Spleen (tissue), 11 donors: ENCODE results near the gene BTAF1. TPM values are rescaled to one million over a fixed set of nuclear protein-coding genes. Genes with fewer than 3 reads are reported as not detected.

Experiments
- DNase-seq: peaks from one replicate; pipeline ENCODE4 v3.0.0-alpha.2; 2020
- H3K27ac ChIP-seq, 8 donors: fragments of 200-600 bp; sonication (generic) in 7 of 8; 1 replicate in 4 of 8; 2 replicates in 4 of 8; pipeline versions ENCODE4 v1.5.0 to v1.8.0; 2016 to 2021; ENCODE audit warnings: inconsistent platforms in 4 of 8, mild to moderate bottlenecking in 4 of 8, moderate library complexity in 1 of 8
- H3K27me3 ChIP-seq, 7 donors: fragments of 200-600 bp; sonication (generic) in 6 of 7; replicated peaks in 1 of 7; 1 replicate in 4 of 7; 2 replicates in 3 of 7; pipeline versions ENCODE4 v1.5.0 to v1.8.0; 2016 to 2021; ENCODE audit warnings: inconsistent platforms in 3 of 7, mild to moderate bottlenecking in 1 of 7
- H3K36me3 ChIP-seq, 6 donors: fragments of 200-600 bp; sonication (generic) in 5 of 6; 1 replicate in 4 of 6; 2 replicates in 2 of 6; pipeline versions ENCODE4 v1.5.0 to v1.8.0; 2016 to 2021; ENCODE audit warnings: inconsistent platforms in 2 of 6
- H3K4me1 ChIP-seq, 6 donors: fragments of 200-600 bp; sonication (generic) in 5 of 6; 1 replicate in 3 of 6; 2 replicates in 3 of 6; pipeline versions ENCODE4 v1.5.0 to v1.8.0; 2016 to 2021; ENCODE audit warnings: inconsistent platforms in 3 of 6
- H3K4me3 ChIP-seq, 8 donors: fragments of 200-600 bp; sonication (generic) in 7 of 8; 1 replicate in 4 of 8; 2 replicates in 4 of 8; pipeline versions ENCODE4 v1.5.0 to v1.8.0; 2016 to 2021; ENCODE audit warnings: inconsistent platforms in 4 of 8, mild to moderate bottlenecking in 4 of 8, moderate library complexity in 2 of 8
- H3K9me3 ChIP-seq, 8 donors: fragments of 200-600 bp; sonication (generic) in 7 of 8; 1 replicate in 4 of 8; 2 replicates in 4 of 8; pipeline versions ENCODE4 v1.5.0 to v1.8.0; 2016 to 2021; ENCODE audit warnings: inconsistent platforms in 4 of 8
- POLR2A ChIP-seq, 3 donors: fragments of 450-650 bp; IDR thresholded peaks; one replicate each; pipeline ENCODE4 v1.5.1; 2017; ENCODE audit warnings: antibody characterized with exemption in 3 of 3, mild to moderate bottlenecking in 1 of 3
- POLR2AphosphoS5 ChIP-seq, 3 donors: sonication (generic); formaldehyde crosslinking; IDR thresholded peaks; one replicate each; pipeline ENCODE4 v1.5.1; 2017; ENCODE audit warnings: antibody characterized with exemption in 3 of 3
- WGBS, 5 donors: extraction: QIAGEN DNeasy Blood & Tissue Kit in 3 of 5; methylation state at CpG; one replicate each; pipeline versions ENCODE4 v1.1.5 to v1.1.7; 2013 to 2018; 5-methylcytosine and 5-hydroxymethylcytosine counted together
- intact Hi-C: fragments of 100-400 bp; cut with DNase I; formaldehyde crosslinking; loops from one replicate; pipeline ENCODE4 v1.15.0; 2023; ENCODE audit warnings: low total_unique reads
- polyA plus RNA-seq, 3 donors: library from polyadenylated mRNA; stranded (reverse); fragments of 200-250 nt; gene quantifications; one replicate each; pipeline ENCODE4 v1.2.1, GENCODE V29; 2013
- total RNA-seq, 7 donors: library from RNA; depleted of rRNA in 3 of 7; stranded (reverse); fragments of >200 nt in 3 of 7; fragmentation: NEBNext Ultra II Directional in 4 of 7; extraction: Animal tissue kit (Norgen Biotek cat#: 25700) in 4 of 7; gene quantifications; one replicate each; pipeline versions ENCODE4 v1.1.0 to v1.2.1, GENCODE V29; 2016 to 2021
- TF ChIP-seq, protein P1 (sequence below), 11 experiments: fragments of 200-600 bp in 7 of 11; fragments of 450-650 bp in 4 of 11; sonication (generic) in 4 of 11; IDR thresholded peaks in 8 of 11; conservative IDR thresholded peaks in 3 of 11; 1 replicate in 7 of 11; 2 replicates in 4 of 11; pipeline versions ENCODE4 v1.4.0 to v1.8.0; 2016 to 2021; ENCODE audit warnings: antibody characterized with exemption in 11 of 11, inconsistent platforms in 4 of 11, mild to moderate bottlenecking in 1 of 11
- donor health status: healthy with polysubstance abuse.
- donor health status: DM: no; HTN: no; CAD: no; lungs with moderate emphysema.
- donor health status: DM: no; HTN: no; CAD: no.
- donor health status: Bipolar disorder and iron deficiency.
- donor health status: healthy.
- donor health status: DM: no; HTN: no; CAD: no.
- donor health status: DM: yes; HTN: yes; CAD: no.

Gene BTAF1
- total and polyA plus RNA-seq, 10 donors: 8.8 to 69.2 (median 50.2) TPM

DNA sequence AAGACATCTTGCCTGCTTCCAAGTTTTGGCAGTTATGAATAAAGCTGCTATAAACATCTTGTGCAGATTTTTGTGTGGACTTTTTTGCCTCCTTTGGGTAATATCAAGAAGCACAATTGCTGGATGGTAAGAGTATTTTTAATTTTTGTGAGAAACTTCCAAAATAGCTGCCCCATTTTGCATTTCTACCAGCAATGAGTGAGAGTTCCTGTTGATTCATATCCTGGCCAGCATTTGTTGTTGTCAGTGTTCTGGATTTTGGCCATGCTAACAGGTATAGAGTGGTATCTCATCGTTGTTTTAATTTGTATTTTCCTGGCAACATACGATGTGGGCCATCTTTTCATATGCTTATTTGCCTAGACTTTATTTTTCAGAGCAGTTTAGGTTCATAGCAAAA lies 53.9 kb downstream of the BTAF1 start:
- Histone ChIP-seq H3K9me3 (no peaks in the 10 kb centered on the region), H3K27me3 (no peaks in the 10 kb centered on the region), H3K4me1 (no peaks in the 10 kb centered on the region), H3K27ac (no peak overlapping the region), H3K36me3 (peaks cover 0 to 82% (median 14%) of the 10 kb centered on the region in 6 donors), H3K4me3 (no peak overlapping the region)
- DNase-seq: no peak
- WGBS, 5 donors: 87 to 98% (median 95%) methylated on average over 2 of the region's 2 CpGs
- TF ChIP-seq POLR2AphosphoS5 (IDR thresholded peaks at IDR 0.05): no peak
- no peak for TF ChIP-seq POLR2A (IDR thresholded peaks at IDR 0.05)
- TF ChIP-seq, protein P1, sequence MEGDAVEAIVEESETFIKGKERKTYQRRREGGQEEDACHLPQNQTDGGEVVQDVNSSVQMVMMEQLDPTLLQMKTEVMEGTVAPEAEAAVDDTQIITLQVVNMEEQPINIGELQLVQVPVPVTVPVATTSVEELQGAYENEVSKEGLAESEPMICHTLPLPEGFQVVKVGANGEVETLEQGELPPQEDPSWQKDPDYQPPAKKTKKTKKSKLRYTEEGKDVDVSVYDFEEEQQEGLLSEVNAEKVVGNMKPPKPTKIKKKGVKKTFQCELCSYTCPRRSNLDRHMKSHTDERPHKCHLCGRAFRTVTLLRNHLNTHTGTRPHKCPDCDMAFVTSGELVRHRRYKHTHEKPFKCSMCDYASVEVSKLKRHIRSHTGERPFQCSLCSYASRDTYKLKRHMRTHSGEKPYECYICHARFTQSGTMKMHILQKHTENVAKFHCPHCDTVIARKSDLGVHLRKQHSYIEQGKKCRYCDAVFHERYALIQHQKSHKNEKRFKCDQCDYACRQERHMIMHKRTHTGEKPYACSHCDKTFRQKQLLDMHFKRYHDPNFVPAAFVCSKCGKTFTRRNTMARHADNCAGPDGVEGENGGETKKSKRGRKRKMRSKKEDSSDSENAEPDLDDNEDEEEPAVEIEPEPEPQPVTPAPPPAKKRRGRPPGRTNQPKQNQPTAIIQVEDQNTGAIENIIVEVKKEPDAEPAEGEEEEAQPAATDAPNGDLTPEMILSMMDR (IDR thresholded peaks at IDR 0.05 in 8 of 11, conservative IDR thresholded peaks at IDR 0.05 in 3 of 11): no peak
- intact Hi-C loops: no loop called here

DNA sequence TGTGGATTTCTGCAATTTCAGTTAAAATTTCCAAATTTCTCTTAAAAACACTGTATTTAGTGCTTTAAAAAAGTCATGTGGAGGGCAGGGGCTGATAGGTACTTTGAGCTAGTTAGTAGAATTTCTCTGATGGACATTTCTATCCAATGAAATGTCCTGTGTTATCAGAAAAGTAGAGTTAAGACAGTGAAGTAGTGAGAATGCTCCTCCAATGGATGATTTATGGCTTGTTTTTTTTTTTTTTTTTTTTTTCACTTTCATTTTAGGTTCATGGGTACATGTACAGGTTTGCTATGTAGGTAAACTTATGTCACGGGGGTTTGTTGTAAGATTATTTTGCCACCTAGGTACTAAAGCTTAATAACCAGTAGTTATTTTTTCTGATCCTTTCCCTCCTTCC lies 55.0 kb downstream of the BTAF1 start:
- Histone ChIP-seq H3K27ac (no peak overlapping the region), H3K4me3 (no peak overlapping the region), H3K27me3 (no peaks in the 10 kb centered on the region), H3K9me3 (no peaks in the 10 kb centered on the region), H3K4me1 (no peaks in the 10 kb centered on the region), H3K36me3 (peaks cover 0 to 93% (median 24%) of the 10 kb centered on the region in 6 donors)
- intact Hi-C loops: no loop called here
- no peak for DNase-seq
- TF ChIP-seq, protein P1 (IDR thresholded peaks at IDR 0.05 in 8 of 11, conservative IDR thresholded peaks at IDR 0.05 in 3 of 11): no peak
- 90 to 100% (median 94%) methylated on average over 1 of the region's 1 CpG for WGBS, 5 donors

- intact Hi-C loops: no loop called here
- Histone ChIP-seq H3K4me1 (no peaks in the 10 kb centered on the region), H3K9me3 (no peaks in the 10 kb centered on the region), H3K4me3 (no peak overlapping the region), H3K27me3 (no peaks in the 10 kb centered on the region), H3K27ac (no peak overlapping the region), H3K36me3 (peaks cover 0 to 97% (median 41%) of the 10 kb centered on the region in 6 donors)
- no peak for DNase-seq
- WGBS, 5 donors: 91 to 98% (median 95%) methylated on average over 1 of the region's 1 CpG
- no peak for TF ChIP-seq POLR2AphosphoS5 (IDR thresholded peaks at IDR 0.05)
- TF ChIP-seq POLR2A (IDR thresholded peaks at IDR 0.05): no peak
- TF ChIP-seq, protein P1 (IDR thresholded peaks at IDR 0.05 in 8 of 11, conservative IDR thresholded peaks at IDR 0.05 in 3 of 11): no peak
These were observed 56.7 kb downstream of the BTAF1 start for GRCh38 chr10:91980319-91980718.

GRCh38 chr10:91983416-91983815 lies 59.8 kb downstream of the BTAF1 start:
- Histone ChIP-seq H3K27ac (no peak overlapping the region), H3K36me3 (peaks cover 0 to 90% (median 54%) of the 10 kb centered on the region in 6 donors), H3K27me3 (no peaks in the 10 kb centered on the region), H3K9me3 (no peaks in the 10 kb centered on the region), H3K4me1 (no peaks in the 10 kb centered on the region), H3K4me3 (no peak overlapping the region)
- DNase-seq: no peak
- intact Hi-C loops: no loop called here
- no peak for TF ChIP-seq POLR2A (IDR thresholded peaks at IDR 0.05)

- intact Hi-C loops: no loop called here
These were observed 63.9 kb downstream of the BTAF1 start for GRCh38 chr10:91987397-91988037.

More at GRCh38 chr10:91987397-91988037, 63.9 kb downstream of the BTAF1 start:
- no peak overlapping the region for H3K27ac ChIP-seq
- H3K27me3 ChIP-seq: no peaks in the 10 kb centered on the region
- H3K4me3 ChIP-seq: no peak overlapping the region
- no peak for DNase-seq
- TF ChIP-seq, protein P1 (IDR thresholded peaks at IDR 0.05 in 8 of 11, conservative IDR thresholded peaks at IDR 0.05 in 3 of 11): no peak
- TF ChIP-seq POLR2AphosphoS5 (IDR thresholded peaks at IDR 0.05): no peak
- TF ChIP-seq POLR2A (IDR thresholded peaks at IDR 0.05): no peak
- WGBS, 5 donors: 84 to 93% (median 88%) methylated on average over 8 of the region's 8 CpGs
- peaks cover 0 to 90% (median 60%) of the 10 kb centered on the region in 6 donors for H3K36me3 ChIP-seq
- H3K9me3 ChIP-seq: no peaks in the 10 kb centered on the region
- H3K4me1 ChIP-seq: no peaks in the 10 kb centered on the region
